A204.1 (cell line): Measurements from ENCODE around the gene FOXP4.

Source experiments
- FAIRE-seq: peaks from 2 replicates; lab custom pipeline; 2012; peaks lifted over from hg19 to GRCh38; lab: Jason Lieb, UNC

Gene FOXP4

DNA sequence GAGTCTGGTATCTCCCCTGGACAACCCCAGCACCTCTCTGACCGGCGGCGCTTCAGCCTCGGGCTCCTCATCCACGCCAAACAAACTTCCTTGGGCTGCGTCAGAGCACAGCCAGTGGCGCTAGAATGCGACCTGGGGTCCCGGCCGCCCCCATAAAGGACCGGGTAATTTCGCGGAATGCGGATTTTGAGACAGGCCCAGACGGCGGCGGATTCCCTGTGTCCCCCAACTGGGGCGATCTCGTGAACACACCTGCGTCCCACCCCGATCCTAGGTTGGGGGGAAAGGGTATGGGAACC lies 1.6 kb downstream of the FOXP4 start:
- no peak for FAIRE-seq

DNA sequence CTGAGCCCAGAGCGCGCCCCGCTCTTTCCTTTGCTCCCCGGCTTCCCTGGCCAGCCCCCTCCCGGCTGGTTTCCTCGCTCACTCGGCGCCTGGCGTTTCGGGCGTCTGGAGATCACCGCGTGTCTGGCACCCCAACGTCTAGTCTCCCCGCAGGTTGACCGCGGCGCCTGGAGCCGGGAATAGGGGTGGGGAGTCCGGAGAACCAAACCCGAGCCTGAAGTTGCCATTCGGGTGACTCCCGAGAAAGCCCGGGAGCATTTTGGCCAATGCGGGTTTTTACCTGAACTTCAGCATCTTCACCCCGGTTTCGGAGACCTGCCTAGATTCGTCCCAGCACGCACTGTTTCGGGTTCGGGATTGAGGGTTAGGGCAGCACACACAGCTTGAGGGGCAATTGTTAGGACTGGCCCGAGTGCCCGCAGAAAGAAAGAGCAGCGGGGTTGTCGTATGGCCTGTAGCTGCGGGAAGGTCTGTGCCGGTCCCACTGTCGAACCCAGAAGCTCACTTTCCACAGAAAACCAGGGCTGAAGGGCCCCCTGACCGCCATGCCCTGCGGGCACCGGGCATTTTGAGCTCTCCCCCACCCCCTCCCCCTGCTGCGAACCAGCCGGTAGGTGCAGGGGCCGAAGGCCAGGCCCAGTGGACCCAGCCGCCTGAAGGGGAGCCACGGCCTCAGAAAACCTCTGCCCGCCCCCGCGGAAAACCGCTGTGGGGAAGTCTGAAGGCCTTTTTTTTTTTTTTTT lies 2.1 kb downstream of the FOXP4 start:
- no peak for FAIRE-seq

DNA sequence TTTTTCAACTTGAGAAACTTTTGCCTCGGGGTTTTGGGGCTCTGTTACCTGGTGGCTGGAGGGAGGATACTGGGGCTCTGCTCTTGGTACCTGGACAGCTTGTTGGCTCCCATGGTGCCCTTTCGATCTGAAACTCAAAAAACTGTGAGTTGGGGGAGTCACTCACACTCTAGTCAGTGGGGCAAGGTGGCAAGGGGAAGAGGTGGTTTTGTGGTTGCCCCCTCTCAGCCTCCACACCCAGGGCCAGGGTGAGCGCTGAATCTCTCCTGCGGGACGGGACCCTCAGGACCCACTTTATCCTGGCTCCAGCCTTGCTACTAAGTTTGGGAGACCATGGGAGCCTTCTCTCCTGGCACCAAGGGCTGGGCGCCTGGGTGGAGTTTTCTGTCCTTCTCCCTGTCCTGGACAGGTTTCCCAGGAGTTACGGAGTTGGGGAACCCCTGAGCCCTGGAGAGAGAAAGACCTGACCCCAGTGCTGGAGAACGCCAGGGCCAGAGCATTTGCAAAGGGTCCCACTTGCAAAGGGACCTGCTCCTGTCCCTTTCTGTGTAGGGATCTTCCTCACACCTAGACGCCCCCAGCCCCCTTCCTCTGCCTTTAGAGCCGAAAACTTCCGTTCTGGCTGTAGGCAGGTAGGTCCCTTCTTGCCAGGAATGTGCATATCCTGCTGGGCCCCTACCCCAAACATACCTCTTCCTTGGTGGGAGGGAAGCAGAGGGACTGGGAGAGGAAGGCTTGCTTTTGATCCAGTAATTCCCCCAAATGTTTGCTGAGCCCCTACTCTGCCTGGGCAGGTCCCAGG lies 2.9 kb downstream of the FOXP4 start:
- no peak for FAIRE-seq

DNA sequence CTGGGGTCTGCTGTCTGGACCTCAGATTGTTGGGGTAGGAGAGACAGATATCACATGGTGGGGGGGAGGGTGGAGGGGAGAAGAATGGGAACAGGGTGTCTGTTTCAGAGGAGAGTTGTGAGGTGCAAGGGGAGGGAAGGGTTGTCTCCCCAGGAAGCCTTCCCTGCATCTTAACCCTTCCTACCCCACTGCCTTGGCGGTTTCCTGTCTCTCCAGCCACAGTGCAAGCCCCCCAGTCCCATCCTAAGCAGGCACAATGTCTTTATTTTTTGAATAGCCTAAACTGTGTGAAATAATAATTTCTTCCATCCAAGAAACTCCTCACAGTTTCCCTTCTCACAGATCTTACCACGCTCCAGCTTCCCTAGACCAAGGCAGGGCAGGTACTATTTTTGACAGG lies 3.5 kb downstream of the FOXP4 start:
- no peak for FAIRE-seq

DNA sequence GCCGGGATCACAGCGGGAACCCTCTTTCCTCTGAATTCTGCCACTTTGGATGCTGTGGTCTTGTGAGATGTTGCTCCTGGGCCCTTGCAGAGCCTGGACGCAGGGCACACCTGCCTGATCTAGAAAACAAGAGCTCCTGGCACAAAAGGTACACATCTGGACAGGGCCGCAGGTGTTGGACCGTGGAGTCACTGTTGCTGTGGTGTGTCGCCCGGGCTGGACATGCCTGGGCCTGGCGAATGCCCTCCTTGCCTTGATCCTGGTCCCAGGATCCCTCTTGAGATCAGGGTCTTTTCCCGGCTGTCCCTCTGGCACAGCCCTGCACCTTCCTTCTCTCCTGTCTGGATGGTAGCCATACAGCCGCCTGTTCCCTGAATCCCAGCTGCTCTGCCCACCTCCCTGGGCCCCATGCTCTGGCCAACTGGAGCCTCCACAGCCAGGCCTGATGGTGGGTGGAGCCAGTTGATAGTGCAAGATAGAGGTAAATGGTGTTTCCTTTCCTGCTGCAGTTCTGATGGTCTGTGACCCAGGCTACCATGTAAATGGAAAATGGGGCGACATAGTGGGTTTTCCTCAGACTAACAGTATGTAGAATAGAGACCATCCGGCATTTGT lies 5.0 kb downstream of the FOXP4 start:
- no peak for FAIRE-seq

DNA sequence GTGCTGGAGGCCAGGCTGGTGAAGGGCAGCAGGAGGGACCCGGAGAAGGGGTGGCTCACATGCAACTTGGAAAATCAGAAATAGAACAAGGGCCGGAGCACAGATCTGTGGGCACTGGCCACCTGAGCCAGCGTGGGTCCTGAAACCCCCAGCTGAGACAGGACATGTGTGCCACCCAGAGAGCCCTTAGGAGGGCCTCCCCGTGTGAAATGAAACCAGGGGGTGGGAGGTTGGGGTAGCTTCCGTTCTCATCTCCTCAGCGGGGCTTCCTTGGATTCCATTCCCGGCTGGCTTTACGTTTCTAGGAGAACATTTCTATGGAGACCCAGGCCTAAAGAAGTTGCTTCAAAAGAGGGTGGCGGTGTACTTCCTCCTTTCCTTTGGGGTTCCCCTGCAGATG lies 5.7 kb downstream of the FOXP4 start:
- no peak for FAIRE-seq

DNA sequence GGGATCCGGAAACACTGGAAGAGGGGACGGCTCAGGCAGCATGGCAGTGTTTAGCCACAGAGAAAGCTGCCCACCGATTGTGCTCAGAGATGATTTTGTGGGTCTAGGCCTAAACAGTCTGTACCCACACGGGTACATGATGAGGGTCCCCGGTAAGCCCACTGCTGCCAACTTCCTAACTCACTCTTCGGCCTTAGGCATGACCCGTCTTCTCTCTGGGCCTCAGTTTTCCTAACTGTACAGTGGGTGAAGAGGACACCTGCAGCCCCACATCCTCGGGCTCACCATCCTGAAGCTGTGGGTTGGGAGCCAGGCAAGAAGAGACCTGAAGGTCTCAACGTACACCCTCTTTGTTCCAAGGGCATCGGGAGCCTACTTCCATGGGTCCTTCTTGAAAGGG lies 6.5 kb downstream of the FOXP4 start:
- FAIRE-seq = no peak

DNA sequence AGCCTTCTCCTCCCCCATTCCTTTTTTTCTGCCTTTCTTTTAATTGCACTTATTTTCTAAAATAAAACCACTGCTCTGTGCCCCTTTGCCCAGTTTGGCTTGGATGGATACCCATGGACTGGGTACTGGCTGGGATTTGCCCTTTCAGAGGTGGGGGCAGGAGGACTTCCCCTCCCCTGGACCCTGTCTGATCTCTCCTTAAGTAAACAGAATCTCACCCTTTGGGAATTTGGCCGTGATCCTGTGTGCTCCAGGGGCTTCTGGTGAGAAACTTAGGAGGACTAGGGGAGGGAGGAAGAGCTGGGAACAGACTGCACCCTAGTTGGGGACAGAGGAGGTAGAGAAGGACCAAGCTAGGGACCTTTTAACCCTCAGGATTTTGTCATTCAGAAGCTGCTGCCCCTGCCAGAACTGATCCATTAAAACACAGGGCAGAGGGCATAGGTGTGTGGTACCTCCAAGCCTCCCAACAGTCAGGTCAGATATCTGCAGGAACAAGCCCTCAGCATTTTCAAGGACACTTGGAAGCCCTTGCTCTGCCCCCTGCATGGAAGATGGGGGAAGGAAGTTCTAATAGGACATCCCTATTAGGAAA lies 7.3 kb downstream of the FOXP4 start:
- FAIRE-seq = no peak

DNA sequence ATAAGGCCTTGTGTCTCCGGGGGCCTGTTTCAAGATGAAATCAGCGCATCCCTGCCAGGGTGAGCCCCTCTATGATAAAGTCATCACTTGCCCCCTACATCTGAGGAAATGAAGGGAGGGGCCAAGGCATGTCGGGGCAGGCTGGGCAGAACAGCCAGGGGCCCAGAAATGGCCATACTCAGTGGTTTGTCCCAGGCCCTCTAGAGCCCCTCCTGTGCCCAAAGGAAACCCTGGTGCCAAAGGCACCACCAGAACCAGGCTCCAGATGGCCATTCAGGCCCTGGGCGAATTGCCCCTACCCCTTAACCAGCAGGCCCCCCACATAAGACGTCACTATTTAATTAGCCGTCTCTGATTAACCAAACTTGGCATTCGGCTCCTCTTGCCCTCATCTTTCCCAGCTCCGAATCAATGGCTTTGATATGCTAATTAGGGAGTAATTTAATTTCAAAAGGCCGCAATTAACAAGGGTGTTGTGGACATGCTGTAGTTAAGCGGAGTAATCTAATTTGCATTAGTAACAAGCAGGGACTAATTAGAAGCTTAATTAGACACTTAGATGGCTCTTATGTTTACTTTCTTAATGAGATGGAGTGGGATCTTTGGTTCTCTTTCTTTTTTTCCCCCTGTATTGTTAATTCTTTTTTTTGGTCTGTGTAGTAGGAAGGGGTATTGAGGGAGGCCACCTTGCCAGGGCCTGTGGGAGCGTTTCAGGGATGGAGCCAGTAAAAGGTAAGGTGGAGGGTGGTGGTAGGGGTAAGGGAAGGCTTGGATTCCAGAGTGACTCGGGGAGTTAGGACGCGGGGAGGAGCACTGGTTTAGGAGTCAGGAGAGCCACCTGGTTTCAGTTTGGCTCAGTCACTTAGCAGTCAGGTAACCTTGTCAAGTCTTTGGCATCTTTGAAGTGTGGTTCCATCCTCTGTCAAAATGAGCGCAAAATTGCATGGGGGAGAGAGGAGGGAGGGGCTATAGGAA lies 9.4 kb downstream of the FOXP4 start:
- no peak for FAIRE-seq

DNA sequence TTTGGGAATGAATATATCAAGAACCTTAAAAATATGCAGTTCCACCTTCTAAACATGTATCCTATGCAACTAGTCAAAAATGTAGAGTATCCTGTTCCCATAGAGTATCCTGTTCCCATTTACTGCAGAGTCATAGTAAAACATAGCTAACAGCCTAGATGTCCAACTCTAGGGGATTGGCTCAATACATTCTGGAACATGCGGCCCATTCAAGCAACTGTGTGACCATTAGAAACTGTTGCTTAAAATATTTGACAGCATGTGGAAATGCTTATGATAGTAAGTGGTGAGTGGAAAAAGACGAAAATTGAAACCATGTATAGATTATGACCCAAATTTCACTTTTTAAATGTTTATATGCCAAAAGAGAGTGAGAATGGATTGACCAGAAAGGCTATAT lies 11.2 kb downstream of the FOXP4 start:
- no peak for FAIRE-seq

DNA sequence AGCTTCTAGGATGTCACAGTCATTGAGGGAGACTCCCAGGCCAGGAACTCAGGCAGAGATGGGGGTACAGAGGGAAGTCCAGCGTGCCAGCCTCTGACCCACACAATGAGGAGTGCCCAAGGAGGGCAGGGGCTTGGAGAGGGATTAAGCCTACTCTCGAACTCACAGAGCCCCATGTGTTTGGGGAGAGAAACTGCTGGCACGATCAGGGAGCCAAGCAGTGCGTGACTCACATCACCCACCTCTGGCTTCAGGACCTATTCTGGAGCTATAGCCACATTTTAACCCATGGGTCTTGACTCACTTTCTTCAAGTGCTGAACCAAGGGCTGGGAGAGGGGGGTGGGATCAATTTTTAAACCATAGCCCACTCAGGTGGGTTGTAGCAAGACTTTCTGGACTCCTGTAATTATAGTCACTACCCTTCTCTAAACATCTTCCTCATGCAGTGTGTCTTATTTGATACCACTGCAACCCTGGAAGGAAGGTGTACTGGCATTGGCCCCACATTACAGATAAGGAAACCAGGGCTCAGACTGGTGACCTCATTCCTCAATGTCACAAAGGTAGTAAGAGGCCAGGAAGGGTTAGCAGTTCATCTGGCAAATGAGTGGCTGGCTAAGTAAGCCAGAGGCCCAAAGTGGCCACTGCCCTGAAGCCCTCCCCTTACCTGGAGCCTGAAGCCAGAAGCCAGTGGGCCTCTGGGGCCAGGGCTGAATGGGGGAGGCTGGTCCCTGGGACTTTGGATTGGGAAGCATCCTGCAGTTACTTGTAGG lies 12.0 kb downstream of the FOXP4 start:
- no peak for FAIRE-seq

DNA sequence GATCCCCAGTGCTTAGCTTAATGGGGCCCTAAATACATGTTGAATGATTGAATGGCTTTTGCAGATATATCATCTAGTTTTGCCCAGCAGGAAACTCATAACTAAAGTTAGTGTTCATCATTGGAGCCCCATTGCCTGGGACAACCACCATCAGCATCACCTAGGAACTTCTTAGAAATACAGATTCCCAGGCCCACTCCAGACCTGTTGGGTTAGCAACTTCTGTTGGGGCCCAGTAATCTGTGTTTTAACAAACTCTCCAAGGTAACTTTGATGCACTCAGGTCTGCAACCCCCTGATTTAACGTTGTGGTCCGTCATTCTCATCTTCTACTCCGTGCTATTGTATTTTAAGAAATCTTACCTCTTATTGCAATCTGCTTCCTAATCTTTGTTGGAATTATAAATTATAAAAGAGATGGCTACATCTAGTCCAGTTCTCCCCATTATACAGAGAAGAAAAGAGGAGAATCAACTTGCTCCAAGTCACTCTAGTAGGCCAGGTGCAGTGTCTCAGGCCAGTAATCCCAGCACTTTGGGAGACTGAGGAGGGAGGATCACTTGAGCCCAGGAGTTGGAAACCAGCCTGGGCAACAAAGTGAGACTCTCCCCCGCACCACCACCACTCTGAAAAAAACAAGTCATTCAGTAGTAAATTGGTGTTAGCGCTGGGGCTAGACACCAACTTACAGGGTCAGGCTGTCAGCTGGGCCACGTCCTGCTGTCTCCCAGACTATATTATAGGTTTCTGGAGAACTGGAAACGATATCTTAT lies 13.7 kb downstream of the FOXP4 start:
- FAIRE-seq = no peak

DNA sequence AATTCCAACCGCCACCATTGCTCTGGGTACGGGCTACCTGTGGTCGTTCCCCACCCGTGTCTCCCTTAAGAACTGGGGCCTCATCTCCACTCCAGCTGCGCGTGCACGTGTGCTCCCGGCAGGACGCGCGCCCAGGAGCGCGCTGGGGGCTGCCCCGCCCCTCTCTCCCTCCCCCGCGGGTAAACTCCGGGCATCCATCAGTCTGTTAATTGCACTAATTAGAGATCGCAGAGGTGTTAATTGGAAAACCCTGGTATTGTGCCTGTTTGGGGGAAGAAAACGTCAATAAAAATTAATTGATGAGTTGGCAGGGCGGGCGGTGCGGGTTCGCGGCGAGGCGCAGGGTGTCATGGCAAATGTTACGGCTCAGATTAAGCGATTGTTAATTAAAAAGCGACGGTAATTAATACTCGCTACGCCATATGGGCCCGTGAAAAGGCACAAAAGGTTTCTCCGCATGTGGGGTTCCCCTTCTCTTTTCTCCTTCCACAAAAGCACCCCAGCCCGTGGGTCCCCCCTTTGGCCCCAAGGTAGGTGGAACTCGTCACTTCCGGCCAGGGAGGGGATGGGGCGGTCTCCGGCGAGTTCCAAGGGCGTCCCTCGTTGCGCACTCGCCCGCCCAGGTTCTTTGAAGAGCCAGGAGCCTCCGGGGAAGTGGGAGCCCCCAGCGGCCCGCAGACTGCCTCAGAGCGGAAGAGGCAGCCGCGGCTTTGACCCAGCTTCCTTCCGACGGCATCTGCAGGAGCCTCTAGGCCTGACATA lies 14.4 kb downstream of the FOXP4 start:
- FAIRE-seq = no peak

DNA sequence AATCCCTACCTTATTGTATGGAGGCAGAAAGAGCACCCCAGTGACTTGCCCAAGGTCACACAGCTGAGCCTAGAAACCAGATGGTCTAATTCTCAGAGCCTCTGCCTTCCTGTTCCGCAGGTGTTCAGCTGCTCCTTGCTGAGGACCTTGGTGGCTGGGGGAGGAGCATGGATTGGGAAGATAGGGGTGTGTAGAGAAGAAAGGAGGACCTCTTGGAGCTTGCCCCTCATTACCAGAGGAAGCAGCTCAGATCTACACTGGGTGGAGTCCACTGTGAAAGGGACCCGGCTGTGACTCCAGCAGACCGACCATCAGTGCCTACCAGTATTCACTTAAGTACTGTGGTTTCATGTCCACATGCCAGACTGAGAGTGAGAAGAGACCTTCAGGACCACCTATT lies 15.2 kb downstream of the FOXP4 start:
- FAIRE-seq = no peak

DNA sequence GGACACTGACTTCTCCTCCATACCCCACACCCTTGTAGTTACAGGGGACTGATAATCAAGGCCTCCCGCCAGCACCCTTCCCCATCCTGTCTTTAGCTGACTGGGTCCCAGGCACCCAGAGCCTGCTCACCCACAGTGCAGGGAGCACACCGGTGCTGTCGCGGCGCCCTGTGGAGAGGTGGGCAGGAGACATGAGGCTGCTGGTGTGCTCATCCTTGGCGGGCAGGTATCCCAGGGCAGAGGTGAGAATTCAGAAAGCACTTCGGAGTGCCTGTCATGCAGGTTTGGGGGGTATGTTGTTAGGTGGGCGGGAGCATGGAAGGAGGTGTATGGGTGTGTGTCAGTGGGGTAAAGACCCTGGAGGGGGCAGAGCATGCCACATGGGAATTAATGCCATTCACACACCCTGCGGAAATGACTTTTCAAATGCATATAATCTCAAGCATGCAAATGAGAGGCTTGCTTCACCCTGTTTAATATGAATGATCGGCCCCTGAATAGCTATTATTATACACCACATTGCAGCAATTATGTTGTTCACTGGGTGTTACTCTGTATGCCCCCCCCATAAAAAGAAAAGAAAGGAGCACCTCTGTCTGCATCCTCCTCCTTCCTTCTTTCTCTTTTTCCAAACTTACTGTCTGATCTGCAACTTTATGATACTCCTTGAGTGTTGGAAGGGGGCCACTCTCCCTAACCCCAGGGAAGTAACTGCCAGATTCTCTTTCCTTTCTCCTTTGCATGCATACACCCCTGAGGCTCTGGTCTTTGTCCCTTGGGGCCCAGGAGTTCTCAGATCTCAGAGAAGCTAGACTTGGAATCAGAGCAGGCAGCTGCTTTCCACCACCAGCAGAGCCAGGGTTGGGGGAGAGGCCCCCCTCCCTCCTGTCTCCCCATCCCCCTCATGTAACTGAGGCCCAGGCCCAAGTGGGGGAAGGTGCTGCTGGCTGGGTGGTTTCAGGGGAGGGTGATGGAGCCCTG lies 16.0 kb downstream of the FOXP4 start:
- no peak for FAIRE-seq

DNA sequence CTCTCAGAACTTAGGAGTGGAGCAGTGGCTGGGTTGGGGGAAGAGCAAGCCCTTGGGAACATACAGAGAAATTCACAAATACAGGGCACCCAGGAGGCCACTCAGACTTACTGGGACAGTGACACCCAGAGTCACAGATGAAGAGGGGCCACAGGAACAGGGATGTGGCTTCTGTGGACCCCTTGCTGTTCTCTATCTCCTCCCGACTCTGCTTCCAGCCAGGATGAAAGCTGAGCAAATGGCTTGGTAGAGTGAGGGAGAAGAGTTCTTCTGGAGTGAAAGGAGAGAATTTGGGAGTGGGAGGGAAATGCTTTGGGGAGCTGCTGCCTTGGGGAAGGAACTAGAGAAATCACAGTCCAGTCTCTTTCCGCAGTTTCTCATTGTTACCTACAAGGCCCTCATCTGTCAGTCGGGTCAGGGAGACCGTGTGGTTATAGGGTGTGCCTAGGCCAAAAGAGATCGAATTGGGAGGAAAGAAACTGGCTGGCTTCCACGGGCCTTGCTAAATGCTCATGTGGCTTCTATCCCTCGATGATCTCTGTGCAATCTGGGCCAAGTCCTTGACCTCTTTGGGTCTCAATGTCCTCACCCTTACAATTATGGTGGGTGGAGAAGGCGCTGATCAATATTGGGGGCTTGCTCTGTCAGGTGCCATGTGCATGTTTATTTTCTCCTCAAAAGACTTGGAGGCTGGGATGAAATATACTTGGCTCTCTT lies 17.0 kb downstream of the FOXP4 start:
- FAIRE-seq = no peak

DNA sequence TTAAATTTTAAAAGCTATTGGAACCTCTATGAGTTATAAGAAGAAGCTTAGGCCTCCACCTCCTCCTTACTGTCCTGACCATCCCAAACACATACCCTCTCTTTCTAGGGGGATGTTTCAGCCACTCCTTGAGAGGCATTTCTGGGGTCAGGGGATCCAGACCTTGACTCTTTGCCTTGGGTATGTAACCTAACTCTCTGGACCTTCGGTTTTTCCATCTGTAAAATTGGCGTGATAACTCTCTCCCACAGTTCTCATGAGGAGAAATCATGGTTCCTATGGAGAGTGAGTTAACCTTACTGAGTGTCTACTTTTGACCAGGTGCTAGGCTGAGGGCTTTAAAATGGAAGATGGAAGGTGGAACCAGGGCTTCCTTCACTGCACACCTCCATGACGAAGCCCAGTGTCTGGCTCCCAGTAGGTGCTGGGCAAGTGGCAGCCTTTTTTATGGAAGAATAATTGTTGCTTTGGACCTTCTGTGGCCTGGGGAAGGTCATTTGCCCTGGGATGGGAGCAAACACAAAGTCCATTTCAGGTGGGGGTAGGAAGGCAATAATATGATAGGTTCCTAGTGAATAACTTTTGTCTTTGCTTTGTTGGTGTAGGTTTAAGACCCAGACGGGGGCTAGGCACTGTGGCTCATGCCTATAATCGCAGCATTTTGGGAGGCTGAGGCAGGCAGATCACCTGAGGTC lies 18.4 kb downstream of the FOXP4 start:
- no peak for FAIRE-seq
